HG03280 (cell line): ENCODE results near the gene APOL5.
"Not testable (repeated sequence)": the region's sequence is repeated elsewhere in the genome, so short reads cannot be mapped to it uniquely, and the experiment has no call there.

Source experiments
- ATAC-seq: cut with Tn5 transposase; IDR thresholded peaks from one replicate; pipeline ENCODE4 v1.9.1; 2021; ENCODE audit warnings: mild to moderate bottlenecking, moderate library complexity; ENCODE audit not compliant: unreplicated experiment

APOL5 gene

GRCh38 chr22:35717572-35717971, at the start of gene APOL5:
TSS of gene APOL5 (plus strand) at chr22:35717872. CDS start at chr22:35717872, 0 bp downstream.
- no peak for ATAC-seq

- no peak for ATAC-seq
These were observed 43.3 kb upstream of the APOL5 start for GRCh38 chr22:35674335-35674734.

GRCh38 chr22:35676065-35676464, 41.6 kb upstream of the APOL5 start:
- ATAC-seq: not testable (repeated sequence)

- ATAC-seq: no peak
These were observed 40.0 kb upstream of the APOL5 start for GRCh38 chr22:35677460-35678187.

GRCh38 chr22:35678836-35679235, 38.8 kb upstream of the APOL5 start:
- no peak for ATAC-seq

- ATAC-seq: not testable (repeated sequence)
These were observed 38.2 kb upstream of the APOL5 start for GRCh38 chr22:35679492-35679891.

GRCh38 chr22:35681454-35682052, 36.1 kb upstream of the APOL5 start:
- no peak for ATAC-seq

GRCh38 chr22:35683560-35683959, 34.1 kb upstream of the APOL5 start:
- ATAC-seq: no peak

GRCh38 chr22:35684270-35684700, 33.4 kb upstream of the APOL5 start:
- ATAC-seq: no peak

GRCh38 chr22:35684732-35685131, 32.9 kb upstream of the APOL5 start:
- no peak for ATAC-seq

- no peak for ATAC-seq
These were observed 31.9 kb upstream of the APOL5 start for GRCh38 chr22:35685731-35686130.

GRCh38 chr22:35686298-35686697, 31.4 kb upstream of the APOL5 start:
- ATAC-seq: no peak

GRCh38 chr22:35687461-35687860, 30.2 kb upstream of the APOL5 start:
- ATAC-seq: no peak

- no peak for ATAC-seq
These were observed 28.6 kb upstream of the APOL5 start for GRCh38 chr22:35688913-35689675.

GRCh38 chr22:35690001-35690400, 27.7 kb upstream of the APOL5 start:
- ATAC-seq: no peak

GRCh38 chr22:35695202-35695601, 22.5 kb upstream of the APOL5 start:
- no peak for ATAC-seq

- ATAC-seq: no peak
These were observed 20.5 kb upstream of the APOL5 start for GRCh38 chr22:35697142-35697541.

- ATAC-seq: not testable (repeated sequence)
These were observed 17.8 kb upstream of the APOL5 start for GRCh38 chr22:35699852-35700251.

GRCh38 chr22:35703861-35704584, 13.6 kb upstream of the APOL5 start:
- no peak for ATAC-seq

GRCh38 chr22:35705141-35705540, 12.5 kb upstream of the APOL5 start:
- no peak for ATAC-seq

GRCh38 chr22:35708453-35708852, 9.2 kb upstream of the APOL5 start:
- ATAC-seq: no peak
